K562 (cell line): ENCODE data around the gene SEC61A2. TPM values are rescaled to one million over a fixed set of nuclear protein-coding genes. Genes with fewer than 3 reads are reported as not detected.

Source experiments
- ATAC-seq: fragments of 200-7000 bp; cut with Tn5 transposase; 3 replicates; pipeline ENCODE4 v1.9.1; 2020; ENCODE audit warnings: moderate library complexity
- BruUV-seq: library from RNA; stranded (reverse); fragments of 400-500 nt; replicated peaks from 2 replicates; lab custom pipeline; 2021; lab: Mats Ljungman, UMichigan
- CTCF ChIA-PET: fragments of 300-600 bp; formaldehyde crosslinking; extraction: SDS; loops from one replicate; lab custom pipeline; 2021; ENCODE audit warnings: low intra/inter-chr PET ratio; lab: Yijun Ruan, JAX
- POLR2A ChIA-PET: fragments of 300-600, 350-650 bp; sonication (Branson Sonifier 250); formaldehyde crosslinking; extraction: SDS; loops from one replicate; lab custom pipeline; 2021; ENCODE audit warnings: antibody characterized with exemption, inconsistent platforms; lab: Yijun Ruan, JAX
- DNase-seq, 4 experiments: peaks; one replicate each; pipeline versions ENCODE4 v3.0.0 to v3.0.0-alpha.2; 2011 to 2018; ENCODE audit warnings: low spot score in 3 of 4, mixed read lengths in 3 of 4; ENCODE audit errors: extremely low read depth in 1 of 4
- FAIRE-seq: peaks from 2 replicates; lab custom pipeline; 2011; peaks lifted over from hg19 to GRCh38; lab: Jason Lieb, UNC
- H2AFZ ChIP-seq: 2 replicates; pipeline ENCODE4 v1.6.0; 2011; ENCODE audit warnings: low read depth, low read length, control low read depth, inconsistent platforms
- H3K27ac ChIP-seq: fragments of 200-600 bp; 3 replicates; pipeline ENCODE4 v1.8.0; 2011; ENCODE audit warnings: low read depth, mild to moderate bottlenecking, control low read depth, inconsistent platforms, low read length, moderate library complexity, mixed read lengths; ENCODE audit errors: extremely low read depth
- H3K27me3 ChIP-seq, 2 experiments: fragments of 300-600 bp in 1 of 2; 2 replicates in 1 of 2; 3 replicates in 1 of 2; pipeline versions ENCODE4 v1.6.0 to v1.8.0; 2011; ENCODE audit warnings: inconsistent platforms in 2 of 2, low read length in 2 of 2, mild to moderate bottlenecking in 1 of 2, mixed read lengths in 1 of 2, moderate library complexity in 1 of 2; ENCODE audit not compliant: control insufficient read depth in 2 of 2, insufficient read depth in 2 of 2
- H3K36me3 ChIP-seq: fragments of 300-600 bp; 3 replicates; pipeline ENCODE4 v1.8.0; 2011; ENCODE audit warnings: mild to moderate bottlenecking, low read length, inconsistent platforms; ENCODE audit not compliant: control insufficient read depth, insufficient read depth
- H3K4me1 ChIP-seq, 2 experiments: fragments of 200-600 bp in 1 of 2; replicated peaks in 1 of 2; 2 replicates in 1 of 2; 3 replicates in 1 of 2; pipeline versions ENCODE4 v1.5.1 to v1.8.0; 2011; ENCODE audit warnings: inconsistent platforms in 2 of 2, low read length in 2 of 2, mild to moderate bottlenecking in 1 of 2, mixed read lengths in 1 of 2, moderate library complexity in 1 of 2; ENCODE audit not compliant: control insufficient read depth in 2 of 2, insufficient read depth in 2 of 2
- H3K4me2 ChIP-seq: 2 replicates; pipeline ENCODE4 v1.6.1; 2011; ENCODE audit warnings: low read length, control low read depth, inconsistent platforms, mixed read lengths; ENCODE audit not compliant: insufficient read depth
- H3K4me3 ChIP-seq: fragments of 200-600 bp; sonication (generic), shearing (Covaris generic); 2 replicates; pipeline ENCODE4 v1.5.1; 2016; ENCODE audit warnings: control low read depth, inconsistent platforms
- H3K79me2 ChIP-seq: fragments of 200-600 bp; 3 replicates; pipeline ENCODE4 v1.8.0; 2011; ENCODE audit warnings: low read length, inconsistent platforms; ENCODE audit not compliant: control insufficient read depth, insufficient read depth
- H3K9ac ChIP-seq, 2 experiments: 2 replicates each; pipeline versions ENCODE4 v1.6.0 to v1.6.1; 2011; ENCODE audit warnings: low read depth in 2 of 2, low read length in 2 of 2, control low read depth in 1 of 2, inconsistent platforms in 1 of 2, mild to moderate bottlenecking in 1 of 2, mixed read lengths in 1 of 2; ENCODE audit not compliant: insufficient read depth in 1 of 2
- H3K9me1 ChIP-seq: one replicate; pipeline ENCODE4 v1.6.0; 2011; ENCODE audit warnings: inconsistent platforms, mild to moderate bottlenecking, low read length, moderate library complexity; ENCODE audit not compliant: control insufficient read depth, insufficient read depth
- H3K9me3 ChIP-seq: replicated peaks from 2 replicates; pipeline ENCODE4 v1.5.1; 2011; ENCODE audit warnings: low read depth, low read length, inconsistent platforms; ENCODE audit not compliant: control insufficient read depth, insufficient read depth
- H4K20me1 ChIP-seq: replicated peaks from 2 replicates; pipeline ENCODE4 v1.6.1; 2011; ENCODE audit warnings: low read length, inconsistent platforms, mixed read lengths; ENCODE audit not compliant: control insufficient read depth, insufficient read depth
- CEBPB ChIP-seq: fragments of 450-650 bp; IDR thresholded peaks from 2 replicates; pipeline ENCODE4 v1.6.1; 2016; ENCODE audit warnings: missing genetic modification characterization, missing compliant biosample characterization
- CEBPG ChIP-seq, 3 experiments: fragments of 200-800 bp in 1 of 3; sonication (Bioruptor generic) in 1 of 3; sonication (generic) in 1 of 3; formaldehyde crosslinking in 1 of 3; IDR thresholded peaks in 2 of 3; conservative IDR thresholded peaks in 1 of 3; 2 replicates each; pipeline versions ENCODE4 v1.6.1 to v1.8.0; 2016 to 2022; ENCODE audit warnings: missing compliant biosample characterization in 2 of 3, missing genetic modification characterization in 2 of 3, mild to moderate bottlenecking in 1 of 3, missing genetic modification reagents in 1 of 3
- CREB3L1 ChIP-seq: fragments of 450-650 bp; IDR thresholded peaks from 2 replicates; pipeline ENCODE4 v1.6.1; 2014; ENCODE audit warnings: low read depth, mild to moderate bottlenecking, moderate library complexity, borderline replicate concordance
- CREM ChIP-seq: IDR thresholded peaks from 2 replicates; pipeline ENCODE4 v1.6.1; 2014; ENCODE audit warnings: antibody characterized with exemption, low read depth
- ESRRA ChIP-seq: fragments of 450-650 bp; IDR thresholded peaks from 2 replicates; pipeline ENCODE4 v1.6.1; 2014; ENCODE audit warnings: low read depth, mild to moderate bottlenecking, moderate library complexity, borderline replicate concordance
- KAT2B ChIP-seq: IDR thresholded peaks from one replicate; pipeline ENCODE4 v1.6.1; 2012; ENCODE audit warnings: low read depth, mild to moderate bottlenecking, control low read depth, inconsistent platforms, low read length, moderate library complexity
- RBM25 ChIP-seq: fragments of 200-400 bp; formaldehyde crosslinking; IDR thresholded peaks from 2 replicates; pipeline ENCODE4 v1.6.1; 2018; ENCODE audit warnings: low read length, low read depth, moderate library complexity; ENCODE audit not compliant: severe bottlenecking
- SLC30A9 ChIP-seq: fragments of 250-450 bp; sonication (Bioruptor Pico); IDR thresholded peaks from 2 replicates; pipeline ENCODE4 v1.8.0; 2022; ENCODE audit warnings: mild to moderate bottlenecking, moderate library complexity
- SMAD1 ChIP-seq: fragments of 150-350 bp; IDR thresholded peaks from 2 replicates; pipeline ENCODE4 v1.6.1; 2014; ENCODE audit warnings: low read length, low read depth; ENCODE audit not compliant: partially characterized antibody
- SMARCA4 ChIP-seq: fragments of 450-650 bp; IDR thresholded peaks from 2 replicates; pipeline ENCODE4 v1.6.1; 2016
- ZNF830 ChIP-seq: fragments of 250-450 bp; sonication (Bioruptor Pico); IDR thresholded peaks from 2 replicates; pipeline ENCODE4 v1.5.0; 2021; ENCODE audit warnings: mild to moderate bottlenecking
- WGBS: fragments of 100-300 bp; shearing (Covaris generic); methylation state at CpG from one replicate; pipeline ENCODE4 v1.1.6; 2016; ENCODE audit warnings: low coverage, mixed read lengths; ENCODE audit not compliant: insufficient coverage; ENCODE audit errors: missing lambda C conversion rate; 5-methylcytosine and 5-hydroxymethylcytosine counted together
- in situ Hi-C: fragments of 300-500 bp; cut with MboI; formaldehyde crosslinking; loops from 4 replicates; pipeline ENCODE4 v1.15.0; 2018; ENCODE audit warnings: inconsistent platforms, mixed read lengths
- intact Hi-C: fragments of 100-400 bp; cut with micrococcal nuclease; formaldehyde crosslinking; loops from 2 replicates; pipeline ENCODE4 v1.14.2; 2022
- polyA plus RNA-seq, 8 experiments: library from polyadenylated mRNA; depleted of rRNA in 4 of 8; stranded (reverse) in 5 of 8; unstranded in 3 of 8; fragments of >200 nt; fragmentation: Nextera tagmentation in 2 of 8; fragmentation: Illumina TruSeq in 1 of 8; extraction: Ambion mirVana in 2 of 8; extraction: Trizol in 1 of 8; gene quantifications; 2 replicates each; pipeline versions ENCODE4 v1.2.1 to v1.2.3, GENCODE V29; 2011 to 2014; ENCODE audit warnings: inconsistent platforms in 1 of 8, missing spikeins in 1 of 8
- total RNA-seq, 7 experiments: library from RNA; depleted of rRNA in 6 of 7; stranded (reverse); fragments of >200 nt in 6 of 7; fragmentation: Illumina TruSeq in 2 of 7; extraction: Trizol in 2 of 7; gene quantifications; 2 replicates each; pipeline versions ENCODE4 v1.2.1 to v1.2.3, GENCODE V29; 2011 to 2021; ENCODE audit warnings: low replicate concordance in 1 of 7

Gene SEC61A2
- total and polyA plus RNA-seq, 9 of the 15 experiments (the other 6 are each of a cell fraction or from before 2014, with no cell fraction given): 1.2 to 9.7 (median 3.9) TPM

DNA sequence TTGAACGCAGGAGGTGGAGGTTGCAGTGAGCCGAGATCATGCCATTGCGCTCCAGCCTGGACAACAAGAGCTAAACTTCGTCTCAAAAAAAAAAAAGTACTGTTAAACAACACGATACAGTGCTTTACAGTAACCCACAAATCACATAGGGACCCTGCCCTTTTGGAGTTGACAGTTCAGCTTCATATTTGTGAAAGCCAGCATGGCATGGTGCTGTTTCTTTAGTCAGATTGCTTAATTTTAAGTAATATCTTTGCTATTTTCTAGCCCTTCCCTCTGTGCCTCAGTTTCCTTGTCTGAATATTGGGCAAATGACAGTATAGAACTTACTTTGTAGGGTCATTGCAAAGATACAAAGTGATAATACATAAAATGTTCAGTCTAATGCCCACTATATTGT is 71.4 kb downstream of the SEC61A2 start:
- ChIA-PET CTCF (no interaction called here), POLR2A (interaction anchor here (0.7 to 1.6 kb wide), 3 partner anchors 8 to 445 kb away, joined by 3 to 7 read pairs (median 3); no protein-coding TSS in a partner anchor)
- ATAC-seq: no peak
- peaks cover 78% of the 10 kb centered on the region for H3K79me2 ChIP-seq
- peaks cover 66% of the 10 kb centered on the region for H3K36me3 ChIP-seq
- no peak for FAIRE-seq
- no peak overlapping the region for H3K9ac ChIP-seq
- WGBS: 94% methylated on average over 5 of the region's 5 CpGs
- H3K27ac ChIP-seq: no peak overlapping the region
- H3K9me3 ChIP-seq: no peaks in the 10 kb centered on the region
- DNase-seq: no peak
- intact Hi-C loops: no loop called here
- no peaks in the 10 kb centered on the region for H3K9me1 ChIP-seq
- TF ChIP-seq SLC30A9 (no peak), CEBPB (tag) (peak; percentile 77), ZNF830 (CRISPR knock-in tag) (no peak), RBM25 (peak; percentile 3), CREB3L1 (no peak), CREM (no peak), SMAD1 (no peak), KAT2B (no peak), SMARCA4 (no peak), ESRRA (no peak), CEBPG (CRISPR knock-in tag; IDR thresholded peaks at IDR 0.05) (no peak), CEBPG (tag; conservative IDR thresholded peaks at IDR 0.05 in 1 of 2, IDR thresholded peaks at IDR 0.05 in 1 of 2) (peak in 1 of 2 experiments; percentile 76; a peak in 2 of 4 replicates)
- in situ Hi-C loops: no loop called here
- H3K27me3 ChIP-seq: no peaks in the 10 kb centered on the region
- peaks cover 0 to 2% of the 10 kb centered on the region in 2 experiments; a peak in 1 of 5 replicates for H3K4me1 ChIP-seq
- H2AFZ ChIP-seq: no peak overlapping the region
- no peak overlapping the region for H3K4me2 ChIP-seq
- H3K4me3 ChIP-seq: no peak overlapping the region
- BruUV-seq: no TSS peak
- H4K20me1 ChIP-seq: no peaks in the 10 kb centered on the region
